WTC11 (cell line): ENCODE data around the gene CDCA8. TPM values are rescaled to one million over a fixed set of nuclear protein-coding genes. Genes with fewer than 3 reads are reported as not detected.
"Not testable (repeated sequence)": the region's sequence is repeated elsewhere in the genome, so short reads cannot be mapped to it uniquely, and the experiment has no call there.

Experiments
- ATAC-seq: fragments of 200-7000 bp; cut with Tn5 transposase; 2 replicates; pipeline ENCODE4 v1.10.0; 2021; ENCODE audit warnings: mild to moderate bottlenecking, moderate library complexity
- CTCF ChIA-PET: fragments of 300-600 bp; sonication (Branson Sonifier 250); formaldehyde crosslinking; loops from one replicate; lab custom pipeline; 2021; ENCODE audit warnings: antibody characterized with exemption; lab: Charles Lee
- POLR2A ChIA-PET: fragments of 350-600 bp; sonication (Branson Sonifier 250); formaldehyde crosslinking; loops from one replicate; lab custom pipeline; 2021; ENCODE audit warnings: antibody characterized with exemption; lab: Charles Lee
- DNase-seq: peaks from one replicate; pipeline ENCODE4 v3.0.0; 2021; ENCODE audit warnings: low spot score
- H3K27ac Mint-ChIP-seq: 2 replicates; pipeline ENCODE4 v1.8.0; 2021; ENCODE audit warnings: mixed read lengths
- H3K27me3 Mint-ChIP-seq: 2 replicates; pipeline ENCODE4 v1.8.0; 2021; ENCODE audit warnings: low read depth, mild to moderate bottlenecking, moderate library complexity, mixed read lengths
- H3K36me3 Mint-ChIP-seq: 2 replicates; pipeline ENCODE4 v1.8.0; 2021; ENCODE audit warnings: mixed read lengths
- H3K4me1 Mint-ChIP-seq: 2 replicates; pipeline ENCODE4 v1.8.0; 2022; ENCODE audit warnings: mixed read lengths
- H3K4me3 Mint-ChIP-seq: 2 replicates; pipeline ENCODE4 v1.8.0; 2021; ENCODE audit warnings: mild to moderate bottlenecking, moderate library complexity, mixed read lengths
- H3K9me3 Mint-ChIP-seq: 2 replicates; pipeline ENCODE4 v1.8.0; 2021; ENCODE audit warnings: mixed read lengths
- ARID4B ChIP-seq: sonication (generic); formaldehyde crosslinking; IDR thresholded peaks from 2 replicates; pipeline ENCODE4 v1.8.0; 2023; ENCODE audit warnings: missing genetic modification reagents, mild to moderate bottlenecking, borderline replicate concordance
- CREB1 ChIP-seq: sonication (generic); formaldehyde crosslinking; IDR thresholded peaks from 2 replicates; pipeline ENCODE4 v1.8.0; 2023; ENCODE audit warnings: mild to moderate bottlenecking, missing genetic modification reagents
- E2F5 ChIP-seq: sonication (generic); formaldehyde crosslinking; IDR thresholded peaks from 2 replicates; pipeline ENCODE4 v1.8.1; 2022; ENCODE audit warnings: mild to moderate bottlenecking, moderate library complexity, missing genetic modification reagents
- ELF4 ChIP-seq: sonication (generic); formaldehyde crosslinking; IDR thresholded peaks from 2 replicates; pipeline ENCODE4 v1.8.1; 2022; ENCODE audit warnings: low read depth, mild to moderate bottlenecking, moderate library complexity, missing genetic modification reagents
- ESRRA ChIP-seq: sonication (generic); formaldehyde crosslinking; IDR thresholded peaks from 2 replicates; pipeline ENCODE4 v1.8.1; 2022; ENCODE audit warnings: mild to moderate bottlenecking, missing genetic modification reagents, borderline replicate concordance
- ETV6 ChIP-seq: sonication (generic); formaldehyde crosslinking; IDR thresholded peaks from 2 replicates; pipeline ENCODE4 v1.8.1; 2022; ENCODE audit warnings: mild to moderate bottlenecking, missing genetic modification reagents
- FOXK1 ChIP-seq: sonication (generic); formaldehyde crosslinking; IDR thresholded peaks from 2 replicates; pipeline ENCODE4 v1.8.0; 2022; ENCODE audit warnings: mild to moderate bottlenecking, moderate library complexity, missing genetic modification reagents
- GTF2I ChIP-seq: fragments of 250-450 bp; sonication (Bioruptor Pico); conservative IDR thresholded peaks from 2 replicates; pipeline ENCODE4 v1.4.0; 2021; ENCODE audit warnings: mild to moderate bottlenecking
- NFATC4 ChIP-seq: fragments of 250-450 bp; sonication (Bioruptor Pico); IDR thresholded peaks from 2 replicates; pipeline ENCODE4 v1.9.0; 2021; ENCODE audit warnings: mild to moderate bottlenecking
- NR1H2 ChIP-seq: sonication (generic); formaldehyde crosslinking; IDR thresholded peaks from 2 replicates; pipeline ENCODE4 v1.9.0; 2021; ENCODE audit warnings: mild to moderate bottlenecking, moderate library complexity, missing genetic modification reagents
- NR2C2 ChIP-seq: sonication (generic); formaldehyde crosslinking; IDR thresholded peaks from 2 replicates; pipeline ENCODE4 v1.8.0; 2022; ENCODE audit warnings: mild to moderate bottlenecking, missing genetic modification reagents
- RELA ChIP-seq: sonication (generic); formaldehyde crosslinking; IDR thresholded peaks from 2 replicates; pipeline ENCODE4 v1.8.1; 2022; ENCODE audit warnings: missing genetic modification reagents, mild to moderate bottlenecking, borderline replicate concordance
- SMAD3 ChIP-seq: sonication (generic); formaldehyde crosslinking; IDR thresholded peaks from 2 replicates; pipeline ENCODE4 v1.8.0; 2022; ENCODE audit warnings: missing genetic modification reagents, mild to moderate bottlenecking, borderline replicate concordance
- SMAD4 ChIP-seq: sonication (generic); formaldehyde crosslinking; IDR thresholded peaks from 2 replicates; pipeline ENCODE4 v1.8.0; 2022; ENCODE audit warnings: mild to moderate bottlenecking, missing genetic modification reagents
- TEAD1 ChIP-seq: sonication (generic); formaldehyde crosslinking; IDR thresholded peaks from 2 replicates; pipeline ENCODE4 v1.8.0; 2022; ENCODE audit warnings: mild to moderate bottlenecking, missing genetic modification reagents
- ZNF121 ChIP-seq: sonication (generic); formaldehyde crosslinking; IDR thresholded peaks from 2 replicates; pipeline ENCODE4 v1.8.0; 2023; ENCODE audit warnings: missing genetic modification reagents
- ZNF219 ChIP-seq: sonication (generic); formaldehyde crosslinking; IDR thresholded peaks from 2 replicates; pipeline ENCODE4 v1.8.0; 2023; ENCODE audit warnings: missing genetic modification reagents, mild to moderate bottlenecking, borderline replicate concordance
- total RNA-seq: library from RNA; stranded (reverse); gene quantifications from 3 replicates; pipeline ENCODE4 v1.2.3, GENCODE V29; 2021
- TF ChIP-seq, protein P1 (sequence below): sonication (generic); formaldehyde crosslinking; IDR thresholded peaks from 2 replicates; pipeline ENCODE4 v1.8.1; 2022; ENCODE audit warnings: low read depth, missing genetic modification reagents, borderline replicate concordance
- TF ChIP-seq, protein P2 (sequence below): sonication (generic); formaldehyde crosslinking; IDR thresholded peaks from 2 replicates; pipeline ENCODE4 v1.8.1; 2022; ENCODE audit warnings: low read depth, mild to moderate bottlenecking, moderate library complexity, missing genetic modification reagents, borderline replicate concordance

The CDCA8 gene
- total RNA-seq, 1 experiment from 2014 or later, result 47.7 TPM

GRCh38 chr1:37687764-37688163 is 4.6 kb upstream of the CDCA8 start:
- H3K4me3 Mint-ChIP-seq, H3K27me3 Mint-ChIP-seq, CTCF ChIA-PET, H3K9me3 Mint-ChIP-seq, DNase-seq, POLR2A ChIA-PET, ATAC-seq, H3K27ac Mint-ChIP-seq: not testable (repeated sequence)
- peaks cover 43% of the 10 kb centered on the region for H3K36me3 Mint-ChIP-seq
- peaks cover 16% of the 10 kb centered on the region for H3K4me1 Mint-ChIP-seq
- TF ChIP-seq ZNF121, result peak; percentile 80

- peak overlapping the region; percentile 98 for H3K4me3 Mint-ChIP-seq
- ChIA-PET POLR2A (no interaction called here), CTCF (interaction anchor here (0.7 to 5.7 kb wide), 4 partner anchors 44 to 179 kb away, joined by 4 to 40 read pairs (median 6); partner anchors contain the start of gene EPHA10)
- DNase-seq (no peak), ATAC-seq (no peak)
- TF ChIP-seq SMAD3 (CRISPR knock-in tag) (no peak), NR1H2 (CRISPR knock-in tag) (no peak), ETV6 (CRISPR knock-in tag) (no peak), CREB1 (CRISPR knock-in tag) (no peak), FOXK1 (no peak), TEAD1 (CRISPR knock-in tag) (no peak), GTF2I (CRISPR knock-in tag) (no peak), NFATC4 (CRISPR knock-in tag) (no peak), E2F5 (no peak), NR2C2 (no peak), ELF4 (CRISPR knock-in tag) (no peak), SMAD4 (no peak), ZNF219 (CRISPR knock-in tag) (no peak)
- TF ChIP-seq, protein P1, sequence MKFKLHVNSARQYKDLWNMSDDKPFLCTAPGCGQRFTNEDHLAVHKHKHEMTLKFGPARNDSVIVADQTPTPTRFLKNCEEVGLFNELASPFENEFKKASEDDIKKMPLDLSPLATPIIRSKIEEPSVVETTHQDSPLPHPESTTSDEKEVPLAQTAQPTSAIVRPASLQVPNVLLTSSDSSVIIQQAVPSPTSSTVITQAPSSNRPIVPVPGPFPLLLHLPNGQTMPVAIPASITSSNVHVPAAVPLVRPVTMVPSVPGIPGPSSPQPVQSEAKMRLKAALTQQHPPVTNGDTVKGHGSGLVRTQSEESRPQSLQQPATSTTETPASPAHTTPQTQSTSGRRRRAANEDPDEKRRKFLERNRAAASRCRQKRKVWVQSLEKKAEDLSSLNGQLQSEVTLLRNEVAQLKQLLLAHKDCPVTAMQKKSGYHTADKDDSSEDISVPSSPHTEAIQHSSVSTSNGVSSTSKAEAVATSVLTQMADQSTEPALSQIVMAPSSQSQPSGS (CRISPR knock-in tag), result no peak
- TF ChIP-seq, protein P2, sequence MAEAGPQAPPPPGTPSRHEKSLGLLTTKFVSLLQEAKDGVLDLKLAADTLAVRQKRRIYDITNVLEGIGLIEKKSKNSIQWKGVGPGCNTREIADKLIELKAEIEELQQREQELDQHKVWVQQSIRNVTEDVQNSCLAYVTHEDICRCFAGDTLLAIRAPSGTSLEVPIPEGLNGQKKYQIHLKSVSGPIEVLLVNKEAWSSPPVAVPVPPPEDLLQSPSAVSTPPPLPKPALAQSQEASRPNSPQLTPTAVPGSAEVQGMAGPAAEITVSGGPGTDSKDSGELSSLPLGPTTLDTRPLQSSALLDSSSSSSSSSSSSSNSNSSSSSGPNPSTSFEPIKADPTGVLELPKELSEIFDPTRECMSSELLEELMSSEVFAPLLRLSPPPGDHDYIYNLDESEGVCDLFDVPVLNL (CRISPR knock-in tag), result no peak
- peaks cover 34% of the 10 kb centered on the region for H3K36me3 Mint-ChIP-seq
- H3K27me3 Mint-ChIP-seq, result no peaks in the 10 kb centered on the region; the same call in 1 of the 2 replicates
- H3K9me3 Mint-ChIP-seq, result no peaks in the 10 kb centered on the region
- H3K27ac Mint-ChIP-seq, result no peak overlapping the region
- peaks cover 16% of the 10 kb centered on the region for H3K4me1 Mint-ChIP-seq
Observed at GRCh38 chr1:37688926-37689325, 3.4 kb upstream of the CDCA8 start.

- POLR2A ChIA-PET, result interaction anchor here (1.0 to 2.6 kb wide), 2 partner anchors 30 to 116 kb away, joined by 3 to 7 read pairs; partner anchors contain the start of genes C1orf122 and YRDC
- DNase-seq, result peak; percentile 17
Observed at GRCh38 chr1:37691497-37692077, 729 bp upstream of the CDCA8 start.

More at GRCh38 chr1:37691497-37692077, 729 bp upstream of the CDCA8 start:
- Mint-ChIP-seq H3K4me3 (peak overlapping the region; percentile 98), H3K27ac (peak overlapping the region; percentile 78; the same call in 1 of the 2 replicates), H3K27me3 (no peaks in the 10 kb centered on the region; the same call in 1 of the 2 replicates), H3K9me3 (no peaks in the 10 kb centered on the region), H3K4me1 (peaks cover 16% of the 10 kb centered on the region), H3K36me3 (peaks cover 31% of the 10 kb centered on the region)
- TF ChIP-seq ESRRA (CRISPR knock-in tag), result 0 out of 2 replicates have a peak, but pooled peaks have one; percentile 20
- 0 out of 2 replicates have a peak, but pooled peaks have one; percentile 23 for TF ChIP-seq ARID4B
- 0 out of 2 replicates have a peak, but pooled peaks have one; percentile 10 for TF ChIP-seq RELA
- TF ChIP-seq NFATC4 (CRISPR knock-in tag), result no peak
- ATAC-seq, result no peak; the same call in 1 of the 2 replicates
- CTCF ChIA-PET, result interaction anchor here (0.6 to 5.7 kb wide), 17 partner anchors 11 to 217 kb away, joined by 3 to 40 read pairs (median 5); partner anchors contain the start of genes DNALI1, EPHA10, GNL2 and MEAF6
